Measurements from ENCODE around the gene MAX.
"Not testable (repeated sequence)": the region's sequence is repeated elsewhere in the genome, so short reads cannot be mapped to it uniquely, and the experiment has no call there.

Gene MAX

GRCh38 chr14:65032319-65032718, 70.0 kb downstream of the MAX start:
- DNase-seq, result no peak

GRCh38 chr14:65031321-65031720, 71.0 kb downstream of the MAX start:
- not testable (repeated sequence) for DNase-seq

DNA sequence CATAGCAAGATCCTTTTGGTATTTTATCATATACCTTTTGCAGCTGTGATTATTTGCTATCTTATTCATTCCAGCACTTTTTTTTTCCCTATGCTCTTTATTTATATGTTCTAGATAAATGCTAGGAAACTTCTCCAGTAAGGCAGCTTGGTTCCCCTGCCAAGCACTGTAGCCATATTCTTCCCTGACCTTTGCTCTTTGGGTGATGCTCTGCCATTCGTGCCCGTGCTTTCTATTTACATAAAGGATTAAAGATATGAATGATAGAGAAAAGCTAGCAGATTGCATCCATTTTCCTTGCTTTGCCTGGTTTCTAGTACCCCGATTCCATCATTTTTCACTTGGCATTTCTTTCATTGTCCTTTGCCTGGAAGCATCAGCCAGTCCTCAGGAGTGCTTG, 73.4 kb downstream of the MAX start:
- DNase-seq, result no peak

DNA sequence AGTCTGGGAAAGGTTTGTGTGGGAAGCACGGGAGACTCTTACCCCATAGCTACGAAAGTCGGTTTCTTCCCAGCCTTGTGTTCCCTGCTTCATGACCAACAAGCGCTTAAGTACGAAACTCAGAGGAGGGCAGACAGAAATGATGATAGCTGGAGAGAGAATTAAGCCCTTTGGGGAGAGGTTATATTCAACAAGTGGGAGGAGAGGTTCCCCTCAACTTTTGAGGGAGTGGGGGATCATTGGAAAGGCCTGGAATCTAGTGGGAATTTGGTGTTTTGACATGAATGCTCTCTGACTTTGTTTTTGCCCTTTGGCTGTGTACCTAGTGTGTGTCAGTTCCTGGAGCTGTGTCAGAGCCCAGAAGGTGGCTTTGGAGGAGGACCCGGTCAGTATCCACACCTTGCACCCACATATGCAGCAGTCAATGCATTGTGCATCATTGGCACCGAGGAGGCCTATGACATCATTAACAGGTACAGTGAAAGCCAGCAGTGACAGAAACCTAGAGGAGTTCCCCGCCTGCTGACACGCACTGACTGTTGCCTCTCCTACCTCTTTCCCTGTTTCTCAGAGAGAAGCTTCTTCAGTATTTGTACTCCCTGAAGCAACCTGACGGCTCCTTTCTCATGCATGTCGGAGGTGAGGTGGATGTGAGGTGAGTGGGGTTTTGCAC, 75.1 kb downstream of the MAX start:
- DNase-seq, result no peak

- no peak for DNase-seq
Observed at GRCh38 chr14:65026526-65026925, 75.8 kb downstream of the MAX start.

- DNase-seq, result no peak
Observed at GRCh38 chr14:65025818-65026217, 76.5 kb downstream of the MAX start.
